ENCODE results near the gene CCDC134. TPM values are rescaled to one million over a fixed set of nuclear protein-coding genes. Genes with fewer than 3 reads are reported as not detected.

The CCDC134 gene
- total and polyA plus RNA-seq, 2 donors (not counting 3 experiments of a cell fraction or from before 2014, with no cell fraction given), result 4.5 to 8.4 TPM

GRCh38 chr22:41793871-41794270, 6.6 kb upstream of the CCDC134 start:
- H3K36me3 ChIP-seq (ENCODE audit: control insufficient read depth in 2 of 2, extremely low read depth in 1 of 2, insufficient read depth in 2 of 2, low read length in 2 of 2), result no peaks in the 10 kb centered on the region
- CTCF ChIA-PET, result no interaction called here
- TF ChIP-seq MYC (IDR thresholded peaks at IDR 0.05; ENCODE audit: low read depth, low read length), result no peak
- no peak for TF ChIP-seq GATA2 (IDR thresholded peaks at IDR 0.05; ENCODE audit: insufficient read depth, insufficient read length, low read depth, low read length)
- no peak for TF ChIP-seq EZH2 (IDR thresholded peaks at IDR 0.05; ENCODE audit: borderline replicate concordance, low read depth, low read length, severe bottlenecking)
- no peak for TF ChIP-seq POLR2A (IDR thresholded peaks at IDR 0.05; ENCODE audit: low read depth, low read length)
- no peak for TF ChIP-seq FOS (IDR thresholded peaks at IDR 0.05; ENCODE audit: borderline replicate concordance, insufficient read depth, low read length)
- no peak for TF ChIP-seq POLR2AphosphoS5 (IDR thresholded peaks at IDR 0.05; ENCODE audit: insufficient read depth, low read depth, low read length)
- TF ChIP-seq, protein P1, sequence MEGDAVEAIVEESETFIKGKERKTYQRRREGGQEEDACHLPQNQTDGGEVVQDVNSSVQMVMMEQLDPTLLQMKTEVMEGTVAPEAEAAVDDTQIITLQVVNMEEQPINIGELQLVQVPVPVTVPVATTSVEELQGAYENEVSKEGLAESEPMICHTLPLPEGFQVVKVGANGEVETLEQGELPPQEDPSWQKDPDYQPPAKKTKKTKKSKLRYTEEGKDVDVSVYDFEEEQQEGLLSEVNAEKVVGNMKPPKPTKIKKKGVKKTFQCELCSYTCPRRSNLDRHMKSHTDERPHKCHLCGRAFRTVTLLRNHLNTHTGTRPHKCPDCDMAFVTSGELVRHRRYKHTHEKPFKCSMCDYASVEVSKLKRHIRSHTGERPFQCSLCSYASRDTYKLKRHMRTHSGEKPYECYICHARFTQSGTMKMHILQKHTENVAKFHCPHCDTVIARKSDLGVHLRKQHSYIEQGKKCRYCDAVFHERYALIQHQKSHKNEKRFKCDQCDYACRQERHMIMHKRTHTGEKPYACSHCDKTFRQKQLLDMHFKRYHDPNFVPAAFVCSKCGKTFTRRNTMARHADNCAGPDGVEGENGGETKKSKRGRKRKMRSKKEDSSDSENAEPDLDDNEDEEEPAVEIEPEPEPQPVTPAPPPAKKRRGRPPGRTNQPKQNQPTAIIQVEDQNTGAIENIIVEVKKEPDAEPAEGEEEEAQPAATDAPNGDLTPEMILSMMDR (IDR thresholded peaks at IDR 0.05; ENCODE audit: extremely low read depth in 1 of 2, insufficient read depth in 1 of 2, low read depth in 1 of 2, low read length in 2 of 2), result no peak
- TF ChIP-seq JUN (IDR thresholded peaks at IDR 0.05; ENCODE audit: borderline replicate concordance, insufficient read depth, insufficient read length, low read depth), result no peak
- no peak for TF ChIP-seq MAX (IDR thresholded peaks at IDR 0.05; ENCODE audit: insufficient read depth, insufficient read length)
- no peak overlapping the region for H3K4me3 ChIP-seq (replicated peaks in 1 of 3; ENCODE audit: insufficient read depth in 1 of 3, low read depth in 1 of 3, low read length in 3 of 3)
- intact Hi-C loops (cut with micrococcal nuclease), result no loop called here
- no peaks in the 10 kb centered on the region for H3K79me2 ChIP-seq (ENCODE audit: control insufficient read depth, insufficient read depth, low read length)
- dilution Hi-C loops (cut with MboI; ENCODE audit: extremely low pct_ligation_motif_present, low sequenced_read_pairs), result no loop called here
- no peak overlapping the region for H2AFZ ChIP-seq (ENCODE audit: low read depth, low read length)
- H3K9ac ChIP-seq (replicated peaks; ENCODE audit: extremely low read depth, insufficient read depth, low read length), result no peak overlapping the region
- H3K9me3 ChIP-seq (replicated peaks; ENCODE audit: control insufficient read depth, insufficient read depth, low read length), result no peaks in the 10 kb centered on the region
- H3K4me1 ChIP-seq (ENCODE audit: control insufficient read depth, extremely low read depth, insufficient read depth, low read length), result no peaks in the 10 kb centered on the region
- no peaks in the 10 kb centered on the region for H3K9me1 ChIP-seq (replicated peaks; ENCODE audit: control insufficient read depth, extremely low read depth, insufficient read depth, low read length)
- BruUV-seq (replicated peaks), result no TSS peak
- no peak overlapping the region for H3K27ac ChIP-seq (ENCODE audit: insufficient read depth, low read depth, low read length)
- POLR2A ChIA-PET, result no interaction called here
- DNase-seq (ENCODE audit: low read depth, low spot score), result no peak
- H4K20me1 ChIP-seq (replicated peaks; ENCODE audit: control insufficient read depth, extremely low read depth, insufficient read depth, low read length), result no peaks in the 10 kb centered on the region
- H3K27me3 ChIP-seq (ENCODE audit: control insufficient read depth in 2 of 2, insufficient read depth in 2 of 2, low read length in 2 of 2), result no peaks in the 10 kb centered on the region
- no peak for FAIRE-seq
- no peak overlapping the region for H3K4me2 ChIP-seq (ENCODE audit: insufficient read depth, low read length)
